BJ (cell line): ENCODE results near the gene UCKL1. TPM values are rescaled to one million over a fixed set of nuclear protein-coding genes. Genes with fewer than 3 reads are reported as not detected.

Source experiments
- CTCF ChIA-PET: fragments of 350-600 bp; formaldehyde crosslinking; extraction: SDS; loops from one replicate; lab custom pipeline; 2021; ENCODE audit warnings: antibody characterized with exemption, inconsistent platforms; lab: Yijun Ruan, JAX
- POLR2A ChIA-PET: fragments of 300-600 bp; sonication (Branson Sonifier 250); formaldehyde crosslinking; extraction: SDS; loops from one replicate; lab custom pipeline; 2021; ENCODE audit warnings: antibody characterized with exemption; lab: Charles Lee
- DNase-seq: peaks from one replicate; pipeline ENCODE4 v3.0.0-alpha.2; 2011; ENCODE audit warnings: low read depth
- H3K27me3 ChIP-seq: 2 replicates; pipeline ENCODE4 v1.6.0; 2011; ENCODE audit warnings: low read length; ENCODE audit not compliant: control insufficient read depth, insufficient read depth
- H3K36me3 ChIP-seq: 2 replicates; pipeline ENCODE4 v1.5.1; 2011; ENCODE audit warnings: low read length; ENCODE audit not compliant: control insufficient read depth, insufficient read depth
- H3K4me3 ChIP-seq: 2 replicates; pipeline ENCODE4 v1.5.1; 2011; ENCODE audit warnings: low read depth, mild to moderate bottlenecking, control low read depth, low read length
- polyA plus RNA-seq: library from polyadenylated mRNA; depleted of rRNA; stranded (reverse); fragments of >200 nt; gene quantifications from 2 replicates; pipeline ENCODE4 v1.2.3, GENCODE V29; 2011
- TF ChIP-seq, protein P1 (sequence below): IDR thresholded peaks from 2 replicates; pipeline ENCODE4 v1.5.1; 2011; ENCODE audit warnings: low read depth, mild to moderate bottlenecking, control low read depth, inconsistent platforms, low read length, moderate library complexity; ENCODE audit not compliant: insufficient read depth

The UCKL1 gene
- polyA plus RNA-seq, 1 experiment, result 40.1 TPM

DNA sequence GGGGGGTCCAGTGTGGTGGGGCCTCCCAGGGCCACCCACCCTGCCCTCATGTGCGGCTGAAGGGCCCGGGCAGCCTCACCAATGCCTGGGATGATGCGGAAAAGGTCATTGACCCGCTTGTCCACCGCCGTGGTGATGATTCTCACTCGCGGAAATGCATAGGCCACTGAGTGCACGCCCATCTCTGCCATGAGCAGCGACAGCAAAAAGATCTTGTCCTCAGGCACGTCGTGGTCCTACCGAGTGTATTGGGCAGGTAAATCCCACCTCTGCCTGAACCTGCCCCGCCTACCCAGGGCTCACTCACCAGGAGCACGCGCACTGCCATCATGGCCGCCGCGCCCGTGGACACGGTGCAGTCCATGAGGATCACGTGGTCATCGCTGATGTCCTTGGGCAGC, 16.1 kb downstream of the UCKL1 start:
- no peak overlapping the region for H3K4me3 ChIP-seq
- no peaks in the 10 kb centered on the region for H3K27me3 ChIP-seq
- ChIA-PET CTCF (interaction anchor here (0.7 kb wide), 1 partner anchor 43 kb away, joined by 3 read pairs; no protein-coding TSS in a partner anchor), POLR2A (no interaction called here)
- no peak for DNase-seq
- TF ChIP-seq, protein P1, sequence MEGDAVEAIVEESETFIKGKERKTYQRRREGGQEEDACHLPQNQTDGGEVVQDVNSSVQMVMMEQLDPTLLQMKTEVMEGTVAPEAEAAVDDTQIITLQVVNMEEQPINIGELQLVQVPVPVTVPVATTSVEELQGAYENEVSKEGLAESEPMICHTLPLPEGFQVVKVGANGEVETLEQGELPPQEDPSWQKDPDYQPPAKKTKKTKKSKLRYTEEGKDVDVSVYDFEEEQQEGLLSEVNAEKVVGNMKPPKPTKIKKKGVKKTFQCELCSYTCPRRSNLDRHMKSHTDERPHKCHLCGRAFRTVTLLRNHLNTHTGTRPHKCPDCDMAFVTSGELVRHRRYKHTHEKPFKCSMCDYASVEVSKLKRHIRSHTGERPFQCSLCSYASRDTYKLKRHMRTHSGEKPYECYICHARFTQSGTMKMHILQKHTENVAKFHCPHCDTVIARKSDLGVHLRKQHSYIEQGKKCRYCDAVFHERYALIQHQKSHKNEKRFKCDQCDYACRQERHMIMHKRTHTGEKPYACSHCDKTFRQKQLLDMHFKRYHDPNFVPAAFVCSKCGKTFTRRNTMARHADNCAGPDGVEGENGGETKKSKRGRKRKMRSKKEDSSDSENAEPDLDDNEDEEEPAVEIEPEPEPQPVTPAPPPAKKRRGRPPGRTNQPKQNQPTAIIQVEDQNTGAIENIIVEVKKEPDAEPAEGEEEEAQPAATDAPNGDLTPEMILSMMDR, result no peak
- H3K36me3 ChIP-seq, result peaks cover 48% of the 10 kb centered on the region

DNA sequence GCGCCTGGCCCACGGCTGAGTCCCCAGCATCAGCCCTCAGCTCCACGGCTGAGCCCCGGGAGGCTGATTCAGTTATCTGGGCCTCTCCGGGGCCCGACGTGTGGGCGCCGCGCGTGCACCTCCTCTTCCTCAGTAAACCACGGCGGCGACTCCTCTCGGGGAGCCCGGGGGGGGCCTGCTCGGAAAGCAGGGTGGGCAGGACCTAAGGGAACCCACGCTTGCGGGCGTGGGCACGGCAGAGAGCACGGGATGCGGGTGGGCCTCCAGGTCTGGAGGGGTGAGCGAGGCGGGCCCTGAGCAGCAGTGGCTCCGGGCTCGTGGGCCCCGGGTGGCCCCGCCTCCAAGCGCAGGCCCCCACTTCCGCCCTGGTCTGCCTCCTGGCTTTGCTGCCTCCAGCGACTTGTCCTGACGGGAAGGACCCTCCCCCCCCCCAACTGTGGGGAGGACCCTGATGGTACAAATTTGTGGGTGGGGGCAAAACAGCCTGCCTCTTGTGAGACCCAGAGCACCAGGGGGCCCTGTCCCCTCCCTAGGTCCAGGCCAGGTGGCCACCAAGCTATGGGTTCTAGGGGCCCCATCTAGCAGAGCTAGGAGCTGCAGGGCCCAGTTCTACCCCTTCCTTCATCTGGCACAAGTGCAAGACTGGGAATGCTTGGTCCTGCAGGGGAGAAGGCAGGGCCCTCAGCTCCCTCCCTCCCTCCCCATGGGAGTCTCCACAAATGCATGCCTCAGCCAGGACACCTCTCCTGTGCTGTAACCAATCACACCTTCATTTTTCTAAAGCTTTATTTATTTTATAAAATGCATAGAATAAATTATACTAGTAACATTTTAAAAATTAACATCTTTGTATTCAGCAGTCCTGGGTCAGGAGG, 16.9 kb downstream of the UCKL1 start:
- TF ChIP-seq, protein P1, result no peak
- CTCF ChIA-PET, result no interaction called here
- no peak for DNase-seq
- no peaks in the 10 kb centered on the region for H3K27me3 ChIP-seq
- peaks cover 45% of the 10 kb centered on the region for H3K36me3 ChIP-seq
- no peak overlapping the region for H3K4me3 ChIP-seq
- POLR2A ChIA-PET, result no interaction called here

DNA sequence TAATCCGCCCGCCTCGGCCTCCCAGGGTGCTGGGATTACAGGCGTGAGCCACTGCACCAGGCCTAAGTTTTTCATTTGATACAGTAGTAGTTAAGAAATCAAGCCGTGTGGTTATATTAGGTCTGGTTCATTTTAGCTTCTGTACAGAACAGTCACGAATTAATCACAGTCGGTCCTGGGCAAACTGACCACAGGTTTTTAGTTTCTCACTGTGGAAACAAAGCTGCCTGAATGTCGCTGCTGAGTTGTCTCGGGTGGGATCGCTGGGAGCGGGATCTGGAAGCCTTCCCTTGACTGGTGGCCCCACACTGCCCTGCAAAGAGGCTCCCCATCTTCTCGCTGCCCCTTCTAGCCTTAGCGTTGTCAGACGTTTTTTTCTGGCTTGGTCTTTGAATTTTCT, 18.6 kb downstream of the UCKL1 start:
- DNase-seq, result no peak
- ChIA-PET CTCF (no interaction called here), POLR2A (no interaction called here)
- Histone ChIP-seq H3K36me3 (peaks cover 31% of the 10 kb centered on the region), H3K27me3 (no peaks in the 10 kb centered on the region), H3K4me3 (no peak overlapping the region)
- TF ChIP-seq, protein P1, result no peak

DNA sequence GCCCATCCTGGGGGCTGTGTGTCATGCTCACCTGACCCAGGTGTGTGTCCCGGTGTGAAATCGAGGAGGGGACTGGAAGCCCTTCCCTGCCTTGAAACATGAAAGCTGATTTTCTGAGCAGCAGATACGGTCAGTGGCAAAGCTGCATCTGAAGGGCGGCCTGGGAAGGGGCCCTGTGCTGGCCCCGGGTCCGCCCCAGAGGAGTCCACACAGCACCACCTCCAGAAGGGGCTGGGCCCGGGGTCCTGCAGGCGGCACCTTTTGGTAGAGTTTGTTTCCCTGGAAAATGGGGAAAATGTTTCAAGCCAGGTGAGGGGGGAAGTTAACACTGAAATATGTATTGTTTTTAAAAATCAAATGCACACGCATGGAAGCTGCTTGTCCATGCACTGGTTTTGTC, 20.8 kb downstream of the UCKL1 start:
- Histone ChIP-seq H3K36me3 (peaks cover 39% of the 10 kb centered on the region), H3K4me3 (no peak overlapping the region), H3K27me3 (no peaks in the 10 kb centered on the region)
- DNase-seq, result no peak
- ChIA-PET POLR2A (no interaction called here), CTCF (interaction anchor here (1.9 kb wide), 1 partner anchor 39 kb away, joined by 8 read pairs; no protein-coding TSS in a partner anchor)
- TF ChIP-seq, protein P1, result no peak

DNA sequence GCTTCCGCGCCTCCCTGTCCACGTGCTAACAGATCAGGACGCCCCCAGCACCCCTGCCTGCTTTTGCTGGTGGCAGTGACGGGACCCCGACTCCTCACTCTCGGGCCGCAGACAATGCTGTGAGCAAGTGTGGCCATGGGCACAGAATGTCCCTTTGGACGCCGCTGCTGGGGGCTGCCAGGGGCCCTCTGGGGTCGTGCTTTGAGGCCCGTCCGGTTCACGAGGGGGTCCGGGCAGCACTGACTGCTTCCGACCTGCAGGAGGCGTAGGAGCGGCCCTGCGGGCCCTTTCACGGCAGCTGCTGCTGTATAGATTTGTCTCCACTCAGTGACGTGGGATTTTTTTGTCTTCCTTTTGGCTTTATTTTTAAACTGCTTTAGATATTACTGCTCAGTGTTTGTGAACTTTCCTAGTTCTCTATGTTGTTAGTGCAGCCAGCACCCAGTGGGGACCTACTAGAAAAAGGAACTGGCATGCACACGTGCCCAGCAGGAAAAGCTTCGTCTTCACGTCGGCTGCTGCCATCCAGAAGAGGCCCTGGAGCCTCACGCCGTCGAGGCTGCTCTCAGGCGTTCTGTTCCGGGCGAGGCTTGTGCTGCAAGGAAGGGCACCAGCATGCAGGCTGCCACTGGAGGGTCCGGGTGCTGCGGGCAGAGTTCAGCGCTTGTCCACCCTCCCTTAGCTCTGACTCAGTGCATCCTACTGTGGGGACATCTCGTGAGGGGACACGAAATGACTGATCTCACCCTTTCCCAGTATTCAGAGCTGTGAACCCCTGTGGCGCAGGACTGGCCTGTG, 21.7 kb downstream of the UCKL1 start:
- no peak overlapping the region for H3K4me3 ChIP-seq
- CTCF ChIA-PET, result interaction anchor here (1.0 to 1.9 kb wide), 3 partner anchors 14 to 40 kb away, joined by 3 to 8 read pairs (median 4); no protein-coding TSS in a partner anchor
- peaks cover 40% of the 10 kb centered on the region for H3K36me3 ChIP-seq
- H3K27me3 ChIP-seq, result no peaks in the 10 kb centered on the region
- POLR2A ChIA-PET, result no interaction called here
- no peak for DNase-seq
- TF ChIP-seq, protein P1, result peak; percentile 34
